Stimulated activated CD8-positive, alpha-beta memory T cell treated with anti-CD3 and anti-CD28 coated beads, Interleukin-4, amount 100 ng/mL, for 1 hour (primary cell): ENCODE data around the gene SPAG7.

Experiments used
- DNase-seq, 2 donors: peaks; one replicate each; pipeline ENCODE4 v3.0.0-alpha.2; 2020; ENCODE audit warnings: low read depth in 2 of 2, low spot score in 1 of 2

The SPAG7 gene

DNA sequence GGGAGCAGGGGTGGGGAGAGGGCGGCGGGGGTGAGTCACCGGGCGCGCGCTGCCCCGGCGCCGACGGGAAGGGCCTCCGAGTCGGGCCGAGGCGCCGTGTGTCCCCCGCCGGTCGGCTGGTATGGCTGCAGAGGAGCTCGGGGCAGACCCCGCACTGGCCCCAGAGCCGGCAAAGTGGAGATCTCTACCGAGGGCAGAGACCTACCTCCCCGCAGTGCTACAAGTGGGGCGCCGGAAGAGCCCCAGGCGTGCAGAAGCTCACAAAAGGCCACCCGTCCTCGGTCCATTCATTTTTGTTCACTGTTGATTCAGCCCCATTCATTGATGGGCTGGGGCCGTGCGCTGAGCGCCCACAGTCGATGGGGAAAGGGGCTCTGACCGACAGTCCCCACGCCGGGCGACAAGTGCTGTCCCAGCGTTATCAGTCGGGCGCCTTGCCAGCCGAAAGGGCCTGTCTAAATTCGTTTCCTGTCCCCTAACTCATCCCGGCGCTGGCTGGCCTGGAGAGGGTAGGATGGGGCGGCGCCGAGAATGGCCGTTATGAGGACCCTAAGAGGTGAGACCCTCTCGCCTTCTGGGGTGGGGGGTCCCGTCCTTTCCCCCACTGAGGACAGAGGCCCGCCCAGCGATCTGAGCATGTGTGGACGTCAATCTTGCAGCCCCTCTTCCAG, 17.4 kb downstream of the SPAG7 start:
- no peak for DNase-seq

DNA sequence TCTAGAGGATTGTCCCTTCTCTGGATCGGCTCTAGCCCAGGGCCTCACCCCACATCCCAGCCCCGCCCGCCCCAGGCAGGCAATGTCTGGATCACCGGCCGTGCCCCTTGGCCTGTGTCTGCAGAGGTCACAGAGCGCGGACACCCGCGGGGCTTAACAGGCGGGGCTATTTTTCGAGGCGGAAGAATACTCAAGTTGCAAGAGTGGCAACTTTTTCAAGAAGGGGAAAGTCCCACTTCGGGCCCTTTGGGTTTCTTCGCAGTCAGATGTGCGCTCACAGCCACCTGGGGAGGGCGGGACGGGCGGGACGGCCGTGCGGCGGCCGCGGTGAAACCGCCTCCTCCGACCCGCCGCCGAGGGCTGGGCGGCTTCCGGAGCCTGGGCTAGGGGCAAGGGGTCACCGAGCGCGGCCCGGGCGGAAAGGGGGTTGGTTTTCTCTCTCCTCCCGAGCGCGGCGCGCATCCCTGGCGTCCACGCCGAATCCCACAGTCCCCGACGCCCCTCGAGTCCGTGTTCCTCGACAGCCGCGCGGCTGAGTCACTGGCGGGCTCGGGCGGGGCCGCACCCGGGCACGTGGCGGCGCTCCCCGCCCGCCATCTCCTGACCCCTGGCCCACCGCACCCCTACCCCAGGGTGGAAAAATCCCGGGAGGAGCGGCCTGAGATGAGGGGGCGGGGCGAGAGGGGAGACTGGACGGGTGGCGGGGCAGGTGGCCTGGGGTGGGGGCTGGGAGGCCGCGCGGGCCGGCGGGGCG, 18.1 kb downstream of the SPAG7 start:
- DNase-seq: no peak

DNA sequence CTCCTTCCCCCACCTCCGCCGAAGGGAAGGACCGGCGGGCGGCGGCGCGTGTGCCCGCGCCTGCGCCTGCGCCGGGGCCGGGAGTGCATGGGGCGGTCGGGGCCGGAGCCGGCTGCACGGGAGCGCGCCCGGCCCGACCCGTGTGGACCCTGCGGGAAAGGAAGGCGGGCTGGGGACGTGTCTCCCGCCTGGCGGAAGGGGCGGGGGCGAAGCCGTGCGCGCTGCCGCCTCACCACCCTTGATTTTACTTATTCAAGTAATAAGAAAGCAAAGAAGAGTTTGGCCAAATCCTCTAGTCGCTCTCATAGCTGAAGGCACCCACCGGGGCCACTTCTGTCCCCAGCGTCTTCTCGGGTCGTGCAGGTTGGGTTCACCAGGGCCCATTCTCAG, 18.7 kb downstream of the SPAG7 start:
- no peak for DNase-seq

DNA sequence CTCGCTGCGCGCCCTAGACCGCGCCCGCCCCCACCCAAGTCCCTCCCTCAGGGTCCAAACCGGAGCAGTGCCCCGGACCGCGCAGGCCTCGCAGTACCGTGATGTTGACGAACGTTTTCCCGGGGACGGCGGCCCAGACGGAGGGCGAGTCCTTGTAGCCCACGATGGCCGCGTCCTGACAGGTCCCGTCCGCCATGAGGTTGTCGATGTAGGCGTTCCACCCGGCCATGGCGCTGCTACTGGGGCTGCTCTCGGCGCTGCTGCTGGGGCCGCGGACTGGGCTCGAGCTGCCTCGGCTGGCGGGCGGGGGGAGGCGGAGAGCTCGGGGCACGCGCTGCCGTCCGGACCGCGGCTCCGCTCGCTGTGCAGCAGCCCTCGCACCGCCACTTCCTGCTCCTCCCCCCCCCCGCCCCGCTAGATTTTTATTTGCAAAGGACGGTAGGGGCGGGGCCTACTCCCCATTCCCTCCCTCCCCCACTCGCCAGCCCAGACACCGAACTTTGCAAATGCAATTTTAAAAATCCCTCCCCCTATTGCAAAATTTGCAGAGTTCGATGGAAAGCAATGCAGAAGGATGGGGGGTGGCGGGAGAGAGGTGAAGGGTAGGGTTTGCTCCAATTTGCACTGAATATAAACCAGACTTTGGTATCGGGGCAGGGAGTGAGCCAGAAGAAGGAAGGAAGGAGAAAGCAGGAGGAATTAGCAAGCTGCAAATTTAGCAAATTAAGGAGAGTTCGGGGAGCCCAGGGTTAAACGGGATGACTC, 19.3 kb downstream of the SPAG7 start, which contains the start of gene PFN1:
PFN1 (minus strand) TSS at position 365 of the 765 bp plus-strand sequence; CDS start at position 229, 136 bp downstream.
- peak; percentile 75 to 82 for DNase-seq

DNA sequence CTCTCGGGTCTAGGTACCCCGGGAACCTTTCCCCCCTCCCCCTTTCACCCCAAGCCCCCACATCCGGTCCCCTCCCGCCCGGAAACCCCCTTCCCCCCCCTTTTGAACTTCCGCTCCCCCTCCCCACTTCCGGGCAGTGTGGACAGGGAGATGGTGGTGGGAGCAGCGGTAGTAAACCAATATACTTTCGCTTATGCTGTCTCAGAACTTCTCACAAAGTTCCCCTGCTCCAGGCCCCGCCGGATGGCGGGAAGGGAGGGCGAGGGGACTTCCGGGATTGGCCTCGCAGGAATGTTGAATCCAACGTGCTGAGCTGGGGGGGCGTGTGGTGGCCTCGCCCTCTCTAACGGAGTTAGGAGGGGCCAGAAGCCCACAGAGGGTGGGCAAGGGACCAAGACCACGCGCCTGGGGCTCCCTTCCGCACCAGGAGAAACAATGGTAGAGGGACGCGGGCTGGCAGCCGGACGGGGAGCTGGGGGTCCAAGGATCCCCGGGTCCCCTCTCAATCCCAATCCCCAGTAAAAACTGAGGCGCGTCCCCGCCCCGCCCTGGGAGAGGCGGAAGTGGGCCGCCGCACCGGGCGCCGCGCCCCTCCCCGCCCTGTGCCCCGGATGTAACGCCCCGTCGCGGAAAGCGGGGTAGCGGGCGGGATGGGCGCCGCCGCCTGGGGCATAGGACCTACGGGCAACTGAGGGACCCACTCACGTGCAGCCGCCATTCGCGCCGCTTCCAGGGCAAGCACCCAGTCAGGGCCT, 20.0 kb downstream of the SPAG7 start:
- no peak for DNase-seq

DNA sequence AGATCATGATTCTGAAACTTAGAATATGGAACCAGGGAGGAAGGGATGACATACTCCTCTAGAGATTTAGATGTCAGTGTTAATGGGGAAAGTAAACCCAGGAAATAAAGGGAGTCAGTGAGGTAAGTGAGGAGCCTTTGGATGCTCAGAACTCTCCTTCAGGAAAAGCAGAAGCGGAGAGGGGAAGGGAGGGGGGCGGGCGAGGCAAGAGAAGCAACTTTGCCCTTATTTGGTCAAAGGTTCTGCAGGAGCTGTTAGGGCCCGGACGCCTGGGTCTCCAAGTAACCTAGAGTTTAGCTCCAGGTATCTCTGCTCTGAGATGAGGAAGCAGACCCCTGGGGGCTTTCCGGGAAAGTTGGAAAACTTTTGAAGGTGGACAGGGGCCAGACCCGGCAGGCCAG, 20.6 kb downstream of the SPAG7 start:
- no peak for DNase-seq

DNA sequence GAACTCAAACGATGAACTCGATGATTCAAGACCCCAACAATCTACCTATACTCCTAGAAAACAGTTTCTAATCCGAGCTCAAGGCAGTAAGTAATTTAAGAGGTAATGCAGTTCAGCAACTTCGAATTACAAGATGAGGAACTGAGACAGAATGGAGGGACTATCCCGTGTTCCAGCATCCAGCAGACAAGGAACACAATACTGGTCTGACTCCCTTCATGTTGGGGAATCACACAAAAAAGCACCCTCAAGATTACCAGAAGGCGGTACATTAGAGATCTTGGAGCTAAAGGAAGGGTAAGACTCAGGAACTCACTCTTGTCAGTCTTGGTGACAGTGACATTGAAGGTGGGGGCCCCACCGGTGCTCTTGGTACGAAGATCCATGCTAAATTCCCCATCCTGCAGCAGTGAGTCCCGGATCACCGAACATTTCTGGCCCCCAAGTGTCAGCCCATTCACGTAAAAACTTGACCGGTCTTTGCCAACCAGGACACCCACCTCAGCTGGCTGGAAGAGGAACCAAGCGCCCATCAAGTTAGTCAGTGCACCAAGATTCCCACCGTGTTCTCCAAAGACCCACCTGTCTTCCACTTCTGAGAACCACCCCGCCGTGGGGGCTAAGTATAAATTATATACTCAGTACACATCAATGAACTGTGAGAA, 21.2 kb downstream of the SPAG7 start:
- DNase-seq: no peak

DNA sequence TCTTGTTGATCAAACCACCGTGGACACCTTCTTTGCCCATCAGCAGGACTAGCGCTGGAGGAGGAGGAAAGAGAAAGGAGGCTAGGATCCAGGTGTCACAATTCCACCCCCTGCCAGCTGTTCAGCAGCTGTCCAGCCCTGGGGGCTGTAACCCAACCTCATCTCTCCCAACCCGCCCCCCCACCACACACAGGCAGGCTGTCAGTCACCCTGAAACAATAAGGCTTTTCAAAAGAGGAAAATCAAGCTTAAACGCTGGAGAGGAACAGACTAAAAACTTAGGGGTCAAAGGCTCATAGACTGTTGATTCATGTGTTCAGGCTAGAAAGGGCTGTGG, 21.7 kb downstream of the SPAG7 start:
- DNase-seq: no peak

DNA sequence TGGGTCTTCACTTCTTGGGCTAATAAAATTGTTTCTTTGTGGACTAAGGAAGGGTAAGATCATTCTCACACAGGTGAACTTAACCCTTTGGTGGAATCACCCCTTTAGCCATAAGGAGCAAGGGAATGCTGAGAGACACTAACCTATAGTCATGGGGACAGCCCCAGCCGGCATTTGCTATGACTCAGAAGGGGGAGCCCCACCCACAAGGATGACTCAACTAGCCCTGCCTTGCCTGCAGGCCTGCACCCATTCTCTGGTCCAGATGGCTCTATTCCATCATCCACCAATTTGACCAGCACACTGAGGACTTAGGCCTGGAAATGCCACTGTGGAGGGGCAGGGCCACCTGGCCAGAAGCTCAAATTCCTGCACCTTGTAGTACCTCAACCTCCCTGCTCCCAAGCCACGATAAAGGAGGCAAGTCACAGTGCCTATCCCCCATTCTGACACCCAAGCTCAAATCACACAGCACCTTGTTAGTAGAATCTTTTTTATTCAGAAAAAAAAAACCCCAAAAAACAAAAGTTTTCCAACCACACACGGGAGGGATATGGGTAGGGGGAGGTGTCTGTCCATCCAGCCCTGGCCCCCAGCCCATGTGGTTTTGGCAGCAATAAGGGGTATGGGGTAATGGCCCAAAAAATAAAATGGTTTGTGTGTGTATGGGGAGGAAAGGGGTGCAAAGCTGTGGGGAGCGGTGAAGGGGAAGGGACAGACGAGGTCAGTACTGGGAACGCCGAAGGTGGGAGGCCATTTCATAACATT, 22.3 kb downstream of the SPAG7 start:
- DNase-seq: peak; percentile 61 to 64

DNA sequence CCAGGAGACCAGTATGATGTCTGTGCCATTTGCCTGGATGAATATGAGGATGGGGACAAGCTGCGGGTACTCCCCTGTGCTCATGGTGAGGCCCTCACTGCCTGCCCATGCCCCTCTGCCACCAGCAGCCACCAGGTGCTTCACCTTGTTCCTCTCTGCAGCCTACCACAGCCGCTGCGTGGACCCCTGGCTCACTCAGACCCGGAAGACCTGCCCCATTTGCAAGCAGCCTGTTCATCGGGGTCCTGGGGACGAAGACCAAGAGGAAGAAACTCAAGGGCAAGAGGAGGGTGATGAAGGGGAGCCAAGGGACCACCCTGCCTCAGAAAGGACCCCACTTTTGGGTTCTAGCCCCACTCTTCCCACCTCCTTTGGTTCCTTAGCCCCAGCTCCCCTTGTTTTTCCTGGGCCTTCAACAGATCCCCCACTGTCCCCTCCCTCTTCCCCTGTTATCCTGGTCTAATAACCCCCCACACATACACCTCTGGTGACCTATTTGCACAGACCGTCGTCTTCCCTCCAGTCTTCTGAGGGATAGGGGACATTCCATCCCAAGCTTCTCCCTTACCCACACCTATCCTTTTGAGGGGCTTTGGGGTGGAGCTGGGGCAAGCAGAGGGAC, 23.0 kb downstream of the SPAG7 start:
- DNase-seq: no peak

DNA sequence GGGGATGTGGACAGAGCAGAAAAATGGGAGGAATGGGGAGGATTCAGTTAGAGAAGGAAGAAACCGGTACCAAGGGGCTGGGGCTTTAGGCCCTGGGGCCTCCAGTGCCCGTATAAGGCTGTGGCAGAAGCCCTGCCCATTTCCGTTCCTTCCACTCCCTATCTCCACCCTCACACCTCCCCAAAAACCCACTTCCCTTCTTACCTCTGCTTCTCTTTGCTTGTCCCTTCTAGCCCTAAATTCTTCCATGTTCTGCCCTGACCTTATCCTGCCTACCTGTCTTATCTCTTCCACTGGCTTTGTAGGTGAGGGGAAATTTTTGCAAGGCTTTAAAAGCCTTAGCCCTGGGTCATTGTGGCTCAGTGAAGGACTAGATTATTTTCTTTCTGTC, 23.5 kb downstream of the SPAG7 start:
- no peak for DNase-seq

DNA sequence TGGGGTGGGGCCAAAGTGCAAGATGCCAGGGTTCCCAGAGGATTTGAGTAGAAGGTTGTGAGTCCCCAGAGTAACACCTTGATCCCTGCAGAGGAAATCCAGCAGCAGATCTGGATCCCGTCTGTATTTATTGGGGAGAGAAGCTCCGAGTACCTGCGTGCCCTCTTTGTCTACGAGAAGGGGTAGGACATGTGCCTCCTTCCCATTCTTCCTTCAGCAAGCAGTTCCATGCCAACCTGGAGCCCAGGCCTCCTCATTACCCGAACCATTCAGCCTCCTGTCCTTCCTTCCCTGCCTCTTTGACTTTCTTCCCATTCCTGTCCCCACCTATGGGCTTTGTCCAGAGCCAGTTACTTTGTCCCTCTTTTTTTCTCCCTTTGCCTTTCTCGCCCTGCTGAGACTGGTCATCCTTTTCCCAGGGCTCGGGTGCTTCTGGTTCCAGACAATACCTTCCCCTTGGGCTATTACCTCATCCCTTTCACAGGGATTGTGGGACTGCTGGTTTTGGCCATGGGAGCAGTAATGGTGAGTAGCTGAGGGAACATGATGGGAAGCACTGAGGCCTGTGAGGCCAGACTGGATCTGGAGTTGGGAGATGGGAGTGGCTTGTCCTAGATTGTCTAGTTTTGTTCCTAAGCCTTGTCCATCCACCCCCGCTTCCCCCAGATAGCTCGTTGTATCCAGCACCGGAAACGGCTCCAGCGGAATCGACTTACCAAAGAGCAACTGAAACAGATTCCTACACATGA, 24.7 kb downstream of the SPAG7 start:
- DNase-seq: no peak

DNA sequence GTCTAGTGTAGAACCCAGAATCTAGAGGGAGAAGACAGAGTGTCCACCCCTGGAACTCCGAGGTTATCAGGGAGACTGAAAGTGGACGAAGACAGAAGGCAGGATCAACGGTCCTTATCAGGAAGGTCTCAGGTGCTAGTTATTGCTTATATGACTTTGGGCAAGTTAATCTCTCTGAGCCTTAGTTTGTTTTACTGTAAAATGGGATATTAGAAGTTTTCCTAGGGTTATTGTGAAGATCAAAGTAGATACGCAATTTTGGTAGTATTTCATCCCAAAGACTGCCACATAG, 26.4 kb downstream of the SPAG7 start:
- no peak for DNase-seq

DNA sequence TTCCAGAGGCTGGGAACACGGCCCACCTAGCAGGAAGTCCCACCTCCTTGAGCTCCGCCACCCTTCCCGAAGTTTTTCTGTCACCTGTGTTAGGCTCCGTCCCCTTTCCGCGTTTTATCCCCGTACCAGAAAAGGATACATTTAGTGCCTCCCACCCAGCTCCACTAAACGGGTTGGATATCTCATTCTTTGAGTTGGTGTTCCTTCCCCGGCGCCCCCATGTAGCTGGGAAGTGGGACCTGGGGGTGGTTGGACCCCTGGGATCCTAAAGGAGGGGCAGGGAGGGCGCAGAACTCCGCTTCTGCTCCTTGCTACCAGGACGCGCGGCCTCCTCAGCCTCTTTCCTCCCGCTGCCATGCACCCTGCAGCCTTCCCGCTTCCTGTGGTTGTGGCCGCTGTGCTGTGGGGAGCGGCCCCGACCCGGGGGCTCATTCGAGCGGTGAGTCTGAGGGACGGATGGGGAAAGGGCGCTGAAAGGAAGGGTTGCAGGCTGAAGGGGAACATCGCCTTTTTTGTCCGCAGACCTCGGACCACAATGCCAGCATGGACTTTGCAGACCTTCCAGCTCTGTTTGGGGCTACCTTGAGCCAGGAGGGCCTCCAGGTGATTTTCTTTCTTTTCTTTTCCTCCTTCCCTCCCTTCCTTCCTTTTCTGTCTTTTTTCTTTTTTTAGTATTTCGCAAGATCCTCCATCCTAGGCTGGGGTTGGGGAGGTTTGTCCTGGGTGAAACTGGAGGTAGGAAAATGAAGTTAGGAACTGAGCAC, 26.9 kb downstream of the SPAG7 start:
- no peak for DNase-seq

DNA sequence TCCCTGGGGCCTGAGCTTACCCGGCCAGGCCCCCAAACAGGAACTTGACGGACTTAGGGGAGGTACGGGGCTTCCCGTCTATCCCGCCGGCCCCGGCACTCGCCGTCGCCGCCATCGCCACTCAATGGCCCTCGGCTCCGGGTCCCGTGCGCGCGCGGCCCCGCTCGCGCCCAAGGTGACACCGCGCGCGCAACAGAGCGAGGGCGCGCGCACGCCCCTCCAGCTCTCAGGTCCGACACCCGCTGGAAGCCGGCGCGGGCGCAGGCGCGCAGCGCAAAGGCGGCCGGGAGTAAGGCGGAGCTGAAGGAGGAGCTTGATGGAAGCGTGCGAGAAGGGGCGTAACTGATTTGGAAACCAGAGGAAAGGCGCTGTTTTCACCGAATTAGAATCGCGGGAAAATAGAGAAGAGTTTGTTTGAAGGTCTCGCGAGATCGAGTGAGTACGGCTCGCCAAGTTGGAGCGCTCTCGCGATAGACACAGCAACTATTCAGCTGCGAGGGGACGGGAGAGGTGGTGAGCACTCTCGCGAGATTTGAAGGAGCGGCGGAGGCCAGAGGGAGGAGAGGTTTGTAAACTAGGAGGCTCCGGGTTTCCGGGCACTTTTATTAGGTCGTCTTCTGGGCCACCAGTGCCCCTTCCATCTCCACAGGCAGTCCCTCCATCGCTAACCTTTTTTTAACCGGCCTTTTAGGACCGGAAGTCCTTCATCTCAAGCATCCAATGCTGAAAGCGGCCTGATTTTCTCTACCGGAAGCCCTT, 27.6 kb downstream of the SPAG7 start, which contains the start of the genes RNF167 and SLC25A11:
RNF167 (plus strand) TSS at position 473 of the 759 bp plus-strand sequence. CDS start 642 bp downstream, outside the sequence.
SLC25A11 (minus strand) TSS at position 251 of the 759 bp plus-strand sequence; CDS start at position 115, 136 bp downstream.
- DNase-seq: peak; percentile 84 to 90

DNA sequence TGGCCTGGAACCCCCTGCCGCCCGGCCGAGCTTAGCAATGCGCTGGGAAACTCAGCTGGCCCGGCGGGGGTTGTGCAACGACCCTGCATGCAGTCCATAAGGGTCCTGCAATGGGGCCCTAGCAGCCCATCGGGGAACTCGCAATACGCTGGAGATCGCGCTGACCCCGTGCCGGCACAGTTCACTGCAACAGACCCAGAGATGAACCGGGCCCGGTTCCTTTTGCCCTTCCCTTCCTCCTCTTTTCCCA, 28.1 kb downstream of the SPAG7 start:
- DNase-seq: no peak

DNA sequence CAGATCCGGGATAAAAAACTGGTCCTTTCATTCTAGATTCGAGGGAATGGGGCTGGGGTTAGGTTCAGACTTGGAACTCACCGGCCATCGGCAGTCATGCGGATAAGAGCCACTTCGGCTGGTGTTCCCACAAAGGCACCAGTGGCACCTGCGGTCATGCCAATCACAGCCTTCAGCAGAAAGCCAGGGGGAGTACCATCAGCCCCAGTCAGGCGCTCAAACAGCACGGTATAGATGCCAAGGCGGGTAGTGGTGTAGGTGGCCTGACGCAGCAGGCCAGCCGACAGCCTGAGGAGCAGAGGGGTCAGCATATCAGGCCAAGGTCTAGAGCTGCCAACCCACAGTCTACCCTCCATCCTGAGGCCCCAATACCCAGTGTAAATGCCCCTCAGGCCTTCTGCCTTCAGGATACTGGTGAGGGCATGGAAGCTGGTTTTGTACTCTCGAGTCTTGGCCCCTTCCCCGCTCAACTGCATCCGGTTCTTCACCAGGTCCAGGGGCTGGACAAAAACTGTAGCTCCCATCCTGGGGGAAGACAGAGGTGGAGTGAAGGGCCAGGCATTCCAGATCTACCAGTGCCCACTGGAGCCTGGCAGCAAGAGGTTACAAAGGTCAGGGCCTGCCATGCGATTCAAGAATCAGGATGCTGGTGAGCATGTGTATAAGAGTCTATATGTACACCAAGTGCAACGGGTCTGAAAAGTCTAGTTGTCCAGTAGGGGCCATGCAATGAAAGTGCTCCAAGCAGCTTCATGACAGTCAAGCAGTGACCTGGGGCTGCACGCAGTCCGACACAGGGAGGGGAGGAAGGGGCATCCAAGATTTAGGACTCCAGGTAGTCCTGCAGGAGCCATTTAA, 28.7 kb downstream of the SPAG7 start:
- DNase-seq: no peak
